ENCODE measurements around the gene KLHL25. TPM values are rescaled to one million over a fixed set of nuclear protein-coding genes. Genes with fewer than 3 reads are reported as not detected.
A peak's percentile ranks its signal among the peaks of the same experiment; 100 is the strongest.

The KLHL25 gene
- total and polyA plus RNA-seq, 2 of the 13 experiments (the other 11 are each of a cell fraction or from before 2014, with no cell fraction given): 3.7 to 8.2 TPM

- TF ChIP-seq ZNF33A (CRISPR knock-in tag; IDR thresholded peaks at IDR 0.05; ENCODE audit: borderline replicate concordance) (no peak; the same call in 1 of the 2 replicates), ZNF609 (CRISPR knock-in tag; IDR thresholded peaks at IDR 0.05; ENCODE audit: borderline replicate concordance) (peak; percentile 50; the same call in 1 of the 2 replicates), PRPF4 (IDR thresholded peaks at IDR 0.05; ENCODE audit: low read depth, low read length, poor library complexity, severe bottlenecking) (no peak), MBNL3 (CRISPR knock-in tag; conservative IDR thresholded peaks at IDR 0.05) (no peak), SPEN (CRISPR knock-in tag; IDR thresholded peaks at IDR 0.05; ENCODE audit: low read depth) (peak; percentile 72; the same call in 1 of the 2 replicates), SNAI1 (CRISPR knock-in tag; IDR thresholded peaks at IDR 0.05; ENCODE audit: borderline replicate concordance) (no peak), ZNF563 (CRISPR knock-in tag; IDR thresholded peaks at IDR 0.05) (no peak), ZNF251 (CRISPR knock-in tag; IDR thresholded peaks at IDR 0.05) (no peak), PRDM4 (CRISPR knock-in tag; IDR thresholded peaks at IDR 0.05; ENCODE audit: borderline replicate concordance) (no peak), PRMT3 (CRISPR knock-in tag; IDR thresholded peaks at IDR 0.05; ENCODE audit: borderline replicate concordance, low read depth) (no peak), ZNF652 (CRISPR knock-in tag; IDR thresholded peaks at IDR 0.05; ENCODE audit: borderline replicate concordance, low read depth) (no peak), ZFP37 (CRISPR knock-in tag; IDR thresholded peaks at IDR 0.05; ENCODE audit: borderline replicate concordance) (0 out of 2 replicates have a peak, but pooled peaks have one; percentile 51), MTF2 (CRISPR knock-in tag; IDR thresholded peaks at IDR 0.05; ENCODE audit: borderline replicate concordance) (no peak), RFXANK (CRISPR knock-in tag; IDR thresholded peaks at IDR 0.05) (no peak)
- TF ChIP-seq, protein P1, sequence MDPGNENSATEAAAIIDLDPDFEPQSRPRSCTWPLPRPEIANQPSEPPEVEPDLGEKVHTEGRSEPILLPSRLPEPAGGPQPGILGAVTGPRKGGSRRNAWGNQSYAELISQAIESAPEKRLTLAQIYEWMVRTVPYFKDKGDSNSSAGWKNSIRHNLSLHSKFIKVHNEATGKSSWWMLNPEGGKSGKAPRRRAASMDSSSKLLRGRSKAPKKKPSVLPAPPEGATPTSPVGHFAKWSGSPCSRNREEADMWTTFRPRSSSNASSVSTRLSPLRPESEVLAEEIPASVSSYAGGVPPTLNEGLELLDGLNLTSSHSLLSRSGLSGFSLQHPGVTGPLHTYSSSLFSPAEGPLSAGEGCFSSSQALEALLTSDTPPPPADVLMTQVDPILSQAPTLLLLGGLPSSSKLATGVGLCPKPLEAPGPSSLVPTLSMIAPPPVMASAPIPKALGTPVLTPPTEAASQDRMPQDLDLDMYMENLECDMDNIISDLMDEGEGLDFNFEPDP (CRISPR knock-in tag; conservative IDR thresholded peaks at IDR 0.05): no peak
- TF ChIP-seq, protein P2, sequence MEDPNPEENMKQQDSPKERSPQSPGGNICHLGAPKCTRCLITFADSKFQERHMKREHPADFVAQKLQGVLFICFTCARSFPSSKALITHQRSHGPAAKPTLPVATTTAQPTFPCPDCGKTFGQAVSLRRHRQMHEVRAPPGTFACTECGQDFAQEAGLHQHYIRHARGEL (CRISPR knock-in tag; IDR thresholded peaks at IDR 0.05): no peak
- TF ChIP-seq, protein P3, sequence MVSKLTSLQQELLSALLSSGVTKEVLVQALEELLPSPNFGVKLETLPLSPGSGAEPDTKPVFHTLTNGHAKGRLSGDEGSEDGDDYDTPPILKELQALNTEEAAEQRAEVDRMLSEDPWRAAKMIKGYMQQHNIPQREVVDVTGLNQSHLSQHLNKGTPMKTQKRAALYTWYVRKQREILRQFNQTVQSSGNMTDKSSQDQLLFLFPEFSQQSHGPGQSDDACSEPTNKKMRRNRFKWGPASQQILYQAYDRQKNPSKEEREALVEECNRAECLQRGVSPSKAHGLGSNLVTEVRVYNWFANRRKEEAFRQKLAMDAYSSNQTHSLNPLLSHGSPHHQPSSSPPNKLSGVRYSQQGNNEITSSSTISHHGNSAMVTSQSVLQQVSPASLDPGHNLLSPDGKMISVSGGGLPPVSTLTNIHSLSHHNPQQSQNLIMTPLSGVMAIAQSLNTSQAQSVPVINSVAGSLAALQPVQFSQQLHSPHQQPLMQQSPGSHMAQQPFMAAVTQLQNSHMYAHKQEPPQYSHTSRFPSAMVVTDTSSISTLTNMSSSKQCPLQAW (CRISPR knock-in tag; IDR thresholded peaks at IDR 0.05): peak; percentile 84
Measured at GRCh38 chr15:85840079-85840801, 45.5 kb upstream of the KLHL25 start (continued).

All from HepG2 (cell line).